ENCODE data around the gene DNAJB2. TPM values are rescaled to one million over a fixed set of nuclear protein-coding genes. Genes with fewer than 3 reads are reported as not detected.
A peak's percentile ranks its signal among the peaks of the same experiment; 100 is the strongest.
"Not testable (repeated sequence)": the region's sequence is repeated elsewhere in the genome, so short reads cannot be mapped to it uniquely, and the experiment has no call there.

DNAJB2 gene
- total and polyA plus RNA-seq, 4 donors: 63.7 to 79.6 (median 75.3) TPM

GRCh38 chr2:219285894-219286425, 6.8 kb downstream of the DNAJB2 start:
- DNase-seq: peak; percentile 34 to 50 (median 42)
- Histone ChIP-seq H3K36me3 (ENCODE audit: control insufficient read depth in 4 of 4, insufficient read depth in 4 of 4, low read length in 4 of 4) (peaks cover 5 to 39% (median 21%) of the 10 kb centered on the region in 4 donors), H3K9ac (ENCODE audit: insufficient read depth in 1 of 2, low read length in 2 of 2) (no peak overlapping the region), H3K9me3 (ENCODE audit: control insufficient read depth in 4 of 4, insufficient read depth in 3 of 4, low read length in 3 of 4) (no peaks in the 10 kb centered on the region), H3K27ac (ENCODE audit: low read depth in 1 of 2, low read length in 1 of 2) (no peak overlapping the region), H3K4me3 (no peak overlapping the region), H3K4me1 (ENCODE audit: control insufficient read depth in 5 of 5, insufficient read depth in 5 of 5, low read length in 5 of 5) (peaks cover 0 to 9% (median 0%) of the 10 kb centered on the region in 5 donors), H3K27me3 (ENCODE audit: control insufficient read depth in 3 of 3, insufficient read depth in 3 of 3, low read length in 2 of 3) (no peaks in the 10 kb centered on the region)
- 84 to 85% methylated on average over 17 of the region's 17 CpGs for WGBS, 2 donors
- no peak for ATAC-seq (ENCODE audit: insufficient read depth, low FRiP score)
- no peak for TF ChIP-seq CTCF (IDR thresholded peaks at IDR 0.05; ENCODE audit: control extremely low read depth, extremely low read depth)

- H3K27ac ChIP-seq (ENCODE audit: low read depth in 1 of 2, low read length in 1 of 2): no peak overlapping the region
- 83 to 89% methylated on average over 12 of the region's 12 CpGs for WGBS, 2 donors
- no peak overlapping the region for H3K9ac ChIP-seq (ENCODE audit: insufficient read depth in 1 of 2, low read length in 2 of 2)
- no peaks in the 10 kb centered on the region for H3K27me3 ChIP-seq (ENCODE audit: control insufficient read depth in 3 of 3, insufficient read depth in 3 of 3, low read length in 2 of 3)
- no peak for ATAC-seq (ENCODE audit: insufficient read depth, low FRiP score)
- no peak for TF ChIP-seq CTCF (IDR thresholded peaks at IDR 0.05; ENCODE audit: control extremely low read depth, extremely low read depth)
- no peak overlapping the region for H3K4me3 ChIP-seq
- H3K4me1 ChIP-seq (ENCODE audit: control insufficient read depth in 5 of 5, insufficient read depth in 5 of 5, low read length in 5 of 5): peaks cover 0 to 9% (median 0%) of the 10 kb centered on the region in 5 donors
- peaks cover 5 to 38% (median 15%) of the 10 kb centered on the region in 4 donors for H3K36me3 ChIP-seq (ENCODE audit: control insufficient read depth in 4 of 4, insufficient read depth in 4 of 4, low read length in 4 of 4)
- DNase-seq: no peak
- H3K9me3 ChIP-seq (ENCODE audit: control insufficient read depth in 4 of 4, insufficient read depth in 3 of 4, low read length in 3 of 4): no peaks in the 10 kb centered on the region
Observed at GRCh38 chr2:219286436-219287115, 7.4 kb downstream of the DNAJB2 start.

GRCh38 chr2:219287116-219287440, 7.9 kb downstream of the DNAJB2 start:
- not testable (repeated sequence) for ATAC-seq (ENCODE audit: insufficient read depth, low FRiP score); H3K27me3 ChIP-seq (ENCODE audit: control insufficient read depth in 3 of 3, insufficient read depth in 3 of 3, low read length in 2 of 3); H3K4me3 ChIP-seq; H3K9me3 ChIP-seq (ENCODE audit: control insufficient read depth in 4 of 4, insufficient read depth in 3 of 4, low read length in 3 of 4); H3K4me1 ChIP-seq (ENCODE audit: control insufficient read depth in 5 of 5, insufficient read depth in 5 of 5, low read length in 5 of 5); DNase-seq; H3K27ac ChIP-seq (ENCODE audit: low read depth in 1 of 2, low read length in 1 of 2); H3K9ac ChIP-seq (ENCODE audit: insufficient read depth in 1 of 2, low read length in 2 of 2)
- peaks cover 4 to 33% (median 14%) of the 10 kb centered on the region in 4 donors for H3K36me3 ChIP-seq (ENCODE audit: control insufficient read depth in 4 of 4, insufficient read depth in 4 of 4, low read length in 4 of 4)
- whole genome bisulfite sequencing, 2 donors: 88 to 89% methylated on average over 6 of the region's 6 CpGs

- no peak for TF ChIP-seq CTCF (IDR thresholded peaks at IDR 0.05; ENCODE audit: control extremely low read depth, extremely low read depth)
- Histone ChIP-seq H3K27ac (ENCODE audit: low read depth in 1 of 2, low read length in 1 of 2) (no peak overlapping the region), H3K9ac (ENCODE audit: insufficient read depth in 1 of 2, low read length in 2 of 2) (no peak overlapping the region), H3K9me3 (ENCODE audit: control insufficient read depth in 4 of 4, insufficient read depth in 3 of 4, low read length in 3 of 4) (no peaks in the 10 kb centered on the region), H3K27me3 (ENCODE audit: control insufficient read depth in 3 of 3, insufficient read depth in 3 of 3, low read length in 2 of 3) (no peaks in the 10 kb centered on the region), H3K36me3 (ENCODE audit: control insufficient read depth in 4 of 4, insufficient read depth in 4 of 4, low read length in 4 of 4) (peaks cover 0 to 30% (median 14%) of the 10 kb centered on the region in 4 donors), H3K4me1 (ENCODE audit: control insufficient read depth in 5 of 5, insufficient read depth in 5 of 5, low read length in 5 of 5) (peaks cover 0 to 9% (median 0%) of the 10 kb centered on the region in 5 donors), H3K4me3 (no peak overlapping the region)
- DNase-seq: no peak
- WGBS, 2 donors: 77% methylated on average over 10 of the region's 10 CpGs
- no peak for ATAC-seq (ENCODE audit: insufficient read depth, low FRiP score)
Observed at GRCh38 chr2:219287580-219288265, 8.6 kb downstream of the DNAJB2 start.

All from lung (tissue), 12 donors.